Measurements from ENCODE around the gene CSTB. TPM values are rescaled to one million over a fixed set of nuclear protein-coding genes. Genes with fewer than 3 reads are reported as not detected.

Gene CSTB
- total and polyA plus RNA-seq, 12 donors = 33.0 to 61.2 (median 40.5) TPM

- intact Hi-C loops (cut with DNase I) = loop anchor here in 1 of 10 donors (5.0 kb wide), 1 partner anchor 48 kb away; no protein-coding TSS in a partner anchor
- DNase-seq = no peak
Measured at GRCh38 chr21:43775190-43775589, 918 bp downstream of the CSTB start.

GRCh38 chr21:43774163-43774562 is 1.9 kb downstream of the CSTB start:
- no peak overlapping the region for H3K27ac ChIP-seq
- H3K4me3 ChIP-seq = no peak overlapping the region
- no peak for TF ChIP-seq CTCF (IDR thresholded peaks at IDR 0.05)
- DNase-seq (no peak), ATAC-seq (no peak)
- peaks cover 0 to 47% (median 18%) of the 10 kb centered on the region in 9 donors for H3K4me1 ChIP-seq
- H3K27me3 ChIP-seq = no peaks in the 10 kb centered on the region
- H3K9me3 ChIP-seq = no peaks in the 10 kb centered on the region
- H3K36me3 ChIP-seq = peaks cover 0 to 27% (median 15%) of the 10 kb centered on the region in 9 donors
- intact Hi-C loops (cut with DNase I) = loop anchor here in 2 of 10 donors (5.0 kb wide), 2 partner anchors 37 to 47 kb away; no protein-coding TSS in a partner anchor
- 79 to 91% methylated on average over 10 of the region's 10 CpGs for WGBS, 2 donors

More at GRCh38 chr21:43775190-43775589, 918 bp downstream of the CSTB start:
- TF ChIP-seq CTCF (IDR thresholded peaks at IDR 0.05) = no peak
- no peaks in the 10 kb centered on the region for H3K27me3 ChIP-seq
- peaks cover 0 to 27% (median 15%) of the 10 kb centered on the region in 9 donors for H3K36me3 ChIP-seq
- H3K9me3 ChIP-seq = no peaks in the 10 kb centered on the region
- H3K4me1 ChIP-seq = peaks cover 0 to 50% (median 18%) of the 10 kb centered on the region in 9 donors
- 79 to 89% methylated on average over 12 of the region's 12 CpGs for WGBS, 2 donors
- H3K4me3 ChIP-seq = peak overlapping the region; percentile 69 to 100 (median 94)
- no peak for ATAC-seq
- peak overlapping the region in 5 of 10 donors; percentile 87 to 98 (median 95) for H3K27ac ChIP-seq

GRCh38 chr21:43772425-43772821 is 3.7 kb downstream of the CSTB start:
- Histone ChIP-seq H3K27me3 (no peaks in the 10 kb centered on the region), H3K4me3 (no peak overlapping the region), H3K9me3 (no peaks in the 10 kb centered on the region), H3K27ac (no peak overlapping the region), H3K36me3 (peaks cover 0 to 27% (median 15%) of the 10 kb centered on the region in 9 donors), H3K4me1 (peaks cover 0 to 50% (median 18%) of the 10 kb centered on the region in 9 donors)
- TF ChIP-seq CTCF (IDR thresholded peaks at IDR 0.05) = no peak
- ATAC-seq (no peak), DNase-seq (no peak)
- intact Hi-C loops (cut with DNase I) = loop anchor here in 2 of 10 donors (5.0 kb wide), 2 partner anchors 35 to 45 kb away; no protein-coding TSS in a partner anchor
- WGBS, 2 donors = 69 to 71% methylated on average over 6 of the region's 6 CpGs

- intact Hi-C loops (cut with DNase I) = loop anchor here in 2 of 10 donors (5.0 kb wide), 2 partner anchors 35 to 45 kb away; no protein-coding TSS in a partner anchor
- H3K27ac ChIP-seq = no peak overlapping the region
- no peak for DNase-seq
Measured at GRCh38 chr21:43771698-43772424, 4.2 kb downstream of the CSTB start.

More at GRCh38 chr21:43771698-43772424, 4.2 kb downstream of the CSTB start:
- H3K4me1 ChIP-seq = peaks cover 0 to 52% (median 18%) of the 10 kb centered on the region in 9 donors
- no peaks in the 10 kb centered on the region for H3K9me3 ChIP-seq
- ATAC-seq = no peak
- no peaks in the 10 kb centered on the region for H3K27me3 ChIP-seq
- H3K36me3 ChIP-seq = peaks cover 0 to 27% (median 15%) of the 10 kb centered on the region in 9 donors
- 84 to 86% methylated on average over 13 of the region's 13 CpGs for WGBS, 2 donors
- no peak for TF ChIP-seq CTCF (IDR thresholded peaks at IDR 0.05)
- no peak overlapping the region for H3K4me3 ChIP-seq

Measured in heart right ventricle (tissue), 16 donors.